Measurements from ENCODE around the gene MDGA2.

DNA sequence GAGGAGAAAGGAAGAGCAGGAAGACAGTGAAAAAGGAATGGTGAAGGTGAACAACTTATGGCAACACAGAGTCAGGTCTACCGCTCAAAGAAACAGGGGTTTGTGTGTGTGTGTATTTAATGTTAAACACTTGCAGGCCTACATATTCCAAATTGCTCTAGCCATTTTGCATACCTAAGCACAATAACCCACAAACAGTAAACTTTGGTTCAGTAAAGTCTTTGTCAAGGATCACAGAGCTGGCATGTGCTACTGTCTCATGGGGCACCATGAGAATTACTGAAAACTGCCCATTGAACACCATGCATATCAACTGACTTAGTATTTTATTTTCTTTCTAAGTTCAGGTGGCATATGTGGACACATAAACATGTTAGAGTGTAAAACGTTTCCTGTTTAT, 163.6 kb downstream of the MDGA2 start:
- TF ChIP-seq, protein P1, sequence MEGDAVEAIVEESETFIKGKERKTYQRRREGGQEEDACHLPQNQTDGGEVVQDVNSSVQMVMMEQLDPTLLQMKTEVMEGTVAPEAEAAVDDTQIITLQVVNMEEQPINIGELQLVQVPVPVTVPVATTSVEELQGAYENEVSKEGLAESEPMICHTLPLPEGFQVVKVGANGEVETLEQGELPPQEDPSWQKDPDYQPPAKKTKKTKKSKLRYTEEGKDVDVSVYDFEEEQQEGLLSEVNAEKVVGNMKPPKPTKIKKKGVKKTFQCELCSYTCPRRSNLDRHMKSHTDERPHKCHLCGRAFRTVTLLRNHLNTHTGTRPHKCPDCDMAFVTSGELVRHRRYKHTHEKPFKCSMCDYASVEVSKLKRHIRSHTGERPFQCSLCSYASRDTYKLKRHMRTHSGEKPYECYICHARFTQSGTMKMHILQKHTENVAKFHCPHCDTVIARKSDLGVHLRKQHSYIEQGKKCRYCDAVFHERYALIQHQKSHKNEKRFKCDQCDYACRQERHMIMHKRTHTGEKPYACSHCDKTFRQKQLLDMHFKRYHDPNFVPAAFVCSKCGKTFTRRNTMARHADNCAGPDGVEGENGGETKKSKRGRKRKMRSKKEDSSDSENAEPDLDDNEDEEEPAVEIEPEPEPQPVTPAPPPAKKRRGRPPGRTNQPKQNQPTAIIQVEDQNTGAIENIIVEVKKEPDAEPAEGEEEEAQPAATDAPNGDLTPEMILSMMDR (IDR thresholded peaks at IDR 0.05) = no peak
- no peak for TF ChIP-seq ZFX (IDR thresholded peaks at IDR 0.05; ENCODE audit: borderline replicate concordance)
